Trophoblast cell (in vitro differentiated cells and primary cell): ENCODE data around the gene NKX1-2.

Experiments
- DNase-seq, 2 donors: peaks; one replicate each; pipeline ENCODE4 v3.0.0-alpha.2; 2016
- H2AFZ ChIP-seq: 2 replicates; pipeline ENCODE4 v1.6.1; 2013; ENCODE audit warnings: low read length, moderate library complexity, mild to moderate bottlenecking; ENCODE audit not compliant: insufficient read depth, poor library complexity
- H2AK5ac ChIP-seq: 2 replicates; pipeline ENCODE4 v1.6.1; 2013; ENCODE audit warnings: mild to moderate bottlenecking, low read length
- H2BK120ac ChIP-seq: 2 replicates; pipeline ENCODE4 v1.6.1; 2013; ENCODE audit warnings: low read length, mild to moderate bottlenecking, moderate library complexity; ENCODE audit not compliant: insufficient read depth, poor library complexity
- H2BK12ac ChIP-seq: 2 replicates; pipeline ENCODE4 v1.6.1; 2013; ENCODE audit warnings: mild to moderate bottlenecking, low read length, moderate library complexity
- H2BK5ac ChIP-seq: 2 replicates; pipeline ENCODE4 v1.6.1; 2013; ENCODE audit warnings: low read length, low read depth, moderate library complexity, mild to moderate bottlenecking; ENCODE audit not compliant: poor library complexity
- H3K14ac ChIP-seq: 2 replicates; pipeline ENCODE4 v1.6.1; 2013; ENCODE audit warnings: mild to moderate bottlenecking, low read length
- H3K18ac ChIP-seq: 2 replicates; pipeline ENCODE4 v1.6.1; 2013; ENCODE audit warnings: mild to moderate bottlenecking, low read length
- H3K23ac ChIP-seq: 2 replicates; pipeline ENCODE4 v1.6.1; 2013; ENCODE audit warnings: low read length
- H3K27ac ChIP-seq: 2 replicates; pipeline ENCODE4 v1.5.1; 2013; ENCODE audit warnings: low read depth, mild to moderate bottlenecking, inconsistent platforms, low read length, moderate library complexity
- H3K27me3 ChIP-seq: 2 replicates; pipeline ENCODE4 v1.6.1; 2013; ENCODE audit warnings: inconsistent platforms, mild to moderate bottlenecking, low read length, moderate library complexity; ENCODE audit not compliant: insufficient read depth
- H3K36me3 ChIP-seq, 2 experiments: 1 replicate in 1 of 2; 2 replicates in 1 of 2; pipeline ENCODE4 v1.6.1; 2013; ENCODE audit warnings: low read length in 2 of 2, mild to moderate bottlenecking in 2 of 2, moderate library complexity in 1 of 2; ENCODE audit not compliant: insufficient read depth in 2 of 2, control insufficient read depth in 1 of 2
- H3K4ac ChIP-seq: 2 replicates; pipeline ENCODE4 v1.6.1; 2013; ENCODE audit warnings: low read depth, mild to moderate bottlenecking, low read length, moderate library complexity
- H3K4me1 ChIP-seq, 2 experiments: 1 replicate in 1 of 2; 2 replicates in 1 of 2; pipeline ENCODE4 v1.6.1; 2013; ENCODE audit warnings: low read length in 2 of 2, mild to moderate bottlenecking in 2 of 2, moderate library complexity in 1 of 2; ENCODE audit not compliant: insufficient read depth in 2 of 2, control insufficient read depth in 1 of 2
- H3K4me2 ChIP-seq: 2 replicates; pipeline ENCODE4 v1.6.1; 2013; ENCODE audit warnings: inconsistent platforms, mild to moderate bottlenecking, low read length, moderate library complexity
- H3K4me3 ChIP-seq: 2 replicates; pipeline ENCODE4 v1.5.1; 2013; ENCODE audit warnings: mild to moderate bottlenecking, low read depth, low read length, inconsistent platforms
- H3K79me1 ChIP-seq: one replicate; pipeline ENCODE4 v1.6.1; 2013; ENCODE audit warnings: low read length
- H3K79me2 ChIP-seq: 2 replicates; pipeline ENCODE4 v1.6.1; 2013; ENCODE audit warnings: low read length, mild to moderate bottlenecking; ENCODE audit not compliant: control insufficient read depth, insufficient read depth, poor library complexity
- H3K9ac ChIP-seq: 2 replicates; pipeline ENCODE4 v1.6.1; 2013; ENCODE audit warnings: mild to moderate bottlenecking, low read length
- H3K9me3 ChIP-seq: 2 replicates; pipeline ENCODE4 v1.6.1; 2013; ENCODE audit warnings: low read depth, mild to moderate bottlenecking, control low read depth, inconsistent platforms, low read length; ENCODE audit not compliant: insufficient read depth
- H4K12ac ChIP-seq: 2 replicates; pipeline ENCODE4 v1.6.1; 2013; ENCODE audit warnings: low read depth, mild to moderate bottlenecking, low read length, moderate library complexity
- H4K8ac ChIP-seq: 2 replicates; pipeline ENCODE4 v1.6.1; 2013; ENCODE audit warnings: low read depth, mild to moderate bottlenecking, low read length, moderate library complexity
- H4K91ac ChIP-seq: one replicate; pipeline ENCODE4 v1.6.1; 2013; ENCODE audit warnings: low read depth, mild to moderate bottlenecking, low read length, moderate library complexity
- WGBS: extraction: QIAGEN DNeasy Blood & Tissue Kit; methylation state at CpG from one replicate; pipeline ENCODE4 v1.1.7; 2013; ENCODE audit warnings: missing lambda C conversion rate; ENCODE audit not compliant: insufficient read length, insufficient coverage; ENCODE audit errors: extremely low coverage; 5-methylcytosine and 5-hydroxymethylcytosine counted together

NKX1-2 gene

DNA sequence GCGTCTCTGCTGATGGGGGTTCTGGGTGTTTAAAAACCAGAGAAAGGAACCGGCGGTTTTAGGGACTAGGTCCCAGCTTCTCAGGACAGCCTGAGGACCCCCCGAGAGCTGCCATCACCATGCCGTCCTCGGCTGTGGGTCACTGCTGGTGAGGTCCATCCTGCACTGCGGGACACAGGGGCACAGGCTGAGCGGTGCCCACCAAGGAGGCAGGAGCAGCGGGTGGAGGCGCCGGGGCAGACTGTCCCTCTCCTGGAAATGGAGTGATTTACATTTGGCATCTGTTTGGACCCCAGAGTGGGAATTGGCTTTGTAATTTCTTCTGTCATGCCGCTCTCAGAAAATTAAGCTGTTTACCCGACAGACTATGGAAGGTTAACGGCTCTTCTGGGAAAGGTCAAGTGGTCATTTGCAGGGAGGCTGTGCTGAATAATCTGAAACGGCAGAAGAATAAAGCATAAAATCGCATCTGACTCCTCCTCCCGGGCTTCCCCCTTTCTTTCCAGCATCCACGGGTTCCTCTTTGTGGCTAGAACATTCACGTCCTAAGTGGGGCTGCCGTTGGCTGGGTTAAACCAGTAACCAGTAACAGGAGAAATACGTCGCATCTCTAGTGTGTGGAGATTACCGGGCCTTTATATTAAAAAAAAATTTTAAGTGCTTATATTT is 43.5 kb upstream of the NKX1-2 start:
- H4K12ac ChIP-seq, result no peak overlapping the region
- no peak overlapping the region for H3K4me2 ChIP-seq
- H3K14ac ChIP-seq, result no peak overlapping the region
- H3K27me3 ChIP-seq, result no peaks in the 10 kb centered on the region
- no peak overlapping the region for H4K8ac ChIP-seq
- H3K79me1 ChIP-seq, result no peaks in the 10 kb centered on the region
- WGBS, result no CpG with 5 or more reads among the region's 23 CpGs
- H3K9me3 ChIP-seq, result no peaks in the 10 kb centered on the region
- H2BK12ac ChIP-seq, result no peak overlapping the region
- H4K91ac ChIP-seq, result no peak overlapping the region
- no peak overlapping the region for H2BK5ac ChIP-seq
- H2AFZ ChIP-seq, result no peak overlapping the region
- no peak overlapping the region for H3K4me3 ChIP-seq
- peaks cover 0 to 6% of the 10 kb centered on the region in 2 experiments for H3K36me3 ChIP-seq
- H2BK120ac ChIP-seq, result no peak overlapping the region
- H3K4me1 ChIP-seq, result peaks cover 5% of the 10 kb centered on the region in 2 experiments
- peak in 1 of 2 donors; percentile 14 for DNase-seq
- no peak overlapping the region for H3K27ac ChIP-seq
- no peaks in the 10 kb centered on the region for H3K79me2 ChIP-seq
- no peak overlapping the region for H3K9ac ChIP-seq
- H3K23ac ChIP-seq, result no peak overlapping the region
- no peak overlapping the region for H2AK5ac ChIP-seq
- H3K18ac ChIP-seq, result no peak overlapping the region
- H3K4ac ChIP-seq, result no peak overlapping the region

DNA sequence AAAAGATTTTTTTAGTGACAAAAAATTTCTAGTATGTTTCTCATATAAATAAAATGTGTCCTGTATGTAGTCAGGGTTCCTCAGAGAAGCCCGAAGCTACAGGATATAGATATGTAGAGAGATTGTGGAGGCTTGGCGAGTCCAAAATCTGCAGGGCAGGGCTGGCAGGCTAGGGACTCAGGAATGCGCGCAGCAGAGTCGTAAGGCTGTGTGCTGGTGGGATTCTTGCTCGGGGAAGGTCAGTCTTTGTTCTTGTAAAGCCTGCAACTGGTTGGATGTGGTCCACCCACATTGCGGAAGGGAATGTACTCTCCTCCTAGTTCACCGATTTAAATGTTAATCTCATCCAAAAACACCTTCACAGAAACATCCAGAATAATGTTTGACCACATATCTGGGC is 42.4 kb upstream of the NKX1-2 start:
- H4K12ac ChIP-seq, result no peak overlapping the region
- H3K79me2 ChIP-seq, result no peaks in the 10 kb centered on the region
- no peak overlapping the region for H2BK12ac ChIP-seq
- DNase-seq, result no peak
- H2AK5ac ChIP-seq, result no peak overlapping the region
- H2AFZ ChIP-seq, result no peak overlapping the region
- H3K4me1 ChIP-seq, result peaks cover 5% of the 10 kb centered on the region in 2 experiments
- no peak overlapping the region for H4K91ac ChIP-seq
- no peak overlapping the region for H3K27ac ChIP-seq
- no peak overlapping the region for H3K18ac ChIP-seq
- H3K23ac ChIP-seq, result no peak overlapping the region
- H3K4me2 ChIP-seq, result no peak overlapping the region
- H3K27me3 ChIP-seq, result no peaks in the 10 kb centered on the region
- no peak overlapping the region for H3K14ac ChIP-seq
- no peak overlapping the region for H3K9ac ChIP-seq
- H3K9me3 ChIP-seq, result no peaks in the 10 kb centered on the region
- H2BK5ac ChIP-seq, result no peak overlapping the region
- no peak overlapping the region for H3K4me3 ChIP-seq
- H4K8ac ChIP-seq, result no peak overlapping the region
- no peak overlapping the region for H2BK120ac ChIP-seq
- no peaks in the 10 kb centered on the region for H3K79me1 ChIP-seq
- no CpG with 5 or more reads among the region's 8 CpGs for WGBS
- H3K36me3 ChIP-seq, result peaks cover 0 to 6% of the 10 kb centered on the region in 2 experiments
- no peak overlapping the region for H3K4ac ChIP-seq

DNA sequence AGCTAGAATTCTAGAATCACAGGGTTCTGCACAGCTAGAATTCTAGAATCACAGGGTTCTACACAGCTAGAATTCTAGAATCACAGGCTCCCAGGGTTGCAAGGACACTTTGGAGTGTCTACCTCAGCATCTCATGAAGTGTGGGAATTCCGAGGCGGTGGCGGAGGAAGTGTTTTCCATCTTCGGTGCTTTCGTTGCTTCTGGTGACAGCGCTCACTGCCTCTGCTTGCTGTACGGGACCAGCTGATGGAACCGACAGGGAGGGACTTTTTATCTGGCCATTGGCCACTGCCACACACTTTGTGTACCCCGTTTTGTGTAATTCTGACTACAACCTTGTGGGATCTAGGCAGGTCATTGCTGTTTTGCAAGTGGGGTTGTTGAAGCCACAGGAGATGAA is 41.3 kb upstream of the NKX1-2 start:
- no peaks in the 10 kb centered on the region for H3K79me2 ChIP-seq
- no peak overlapping the region for H3K9ac ChIP-seq
- no peak overlapping the region for H2BK12ac ChIP-seq
- no peak overlapping the region for H2BK120ac ChIP-seq
- no peak overlapping the region for H2BK5ac ChIP-seq
- no peak overlapping the region for H4K12ac ChIP-seq
- H3K4me3 ChIP-seq, result no peak overlapping the region
- H3K27me3 ChIP-seq, result no peaks in the 10 kb centered on the region
- H3K4me2 ChIP-seq, result no peak overlapping the region
- no peak for DNase-seq
- H3K36me3 ChIP-seq, result peaks cover 0 to 6% of the 10 kb centered on the region in 2 experiments
- no peak overlapping the region for H3K18ac ChIP-seq
- H3K27ac ChIP-seq, result no peak overlapping the region
- no peaks in the 10 kb centered on the region for H3K9me3 ChIP-seq
- H2AFZ ChIP-seq, result no peak overlapping the region
- WGBS, result no CpG with 5 or more reads among the region's 9 CpGs
- no peak overlapping the region for H3K14ac ChIP-seq
- H3K4ac ChIP-seq, result no peak overlapping the region
- H3K4me1 ChIP-seq, result peaks cover 3 to 4% of the 10 kb centered on the region in 2 experiments
- no peak overlapping the region for H4K8ac ChIP-seq
- H3K23ac ChIP-seq, result no peak overlapping the region
- H3K79me1 ChIP-seq, result no peaks in the 10 kb centered on the region
- no peak overlapping the region for H2AK5ac ChIP-seq
- no peak overlapping the region for H4K91ac ChIP-seq

DNA sequence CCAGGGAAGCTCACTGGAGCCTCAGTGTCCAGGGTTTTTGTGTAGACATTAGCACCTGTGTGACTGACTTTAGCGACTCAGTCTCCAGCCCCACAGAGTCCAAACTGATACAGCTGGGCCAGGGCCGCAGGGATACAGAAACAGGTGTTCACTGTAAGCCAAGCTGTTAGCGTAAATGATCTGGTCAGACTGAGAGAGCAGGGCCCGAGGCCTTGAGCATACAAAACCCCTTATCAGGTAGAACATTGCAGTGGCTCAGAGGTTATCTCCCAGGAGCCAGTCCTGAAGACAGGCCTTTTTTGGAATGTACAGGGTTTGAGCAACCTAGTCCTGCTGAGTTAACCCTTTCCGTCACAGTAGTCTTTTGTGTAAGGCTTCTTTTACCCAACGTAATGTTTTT is 36.8 kb upstream of the NKX1-2 start:
- no peak overlapping the region for H2AFZ ChIP-seq
- no CpG with 5 or more reads among the region's 6 CpGs for WGBS

More for the DNA sequence above, 36.8 kb upstream of the NKX1-2 start:
- Histone ChIP-seq H2BK12ac (no peak overlapping the region), H3K79me1 (no peaks in the 10 kb centered on the region), H3K4ac (no peak overlapping the region), H2AK5ac (no peak overlapping the region), H4K8ac (no peak overlapping the region), H3K27me3 (no peaks in the 10 kb centered on the region), H2BK5ac (no peak overlapping the region), H3K18ac (no peak overlapping the region), H2BK120ac (no peak overlapping the region), H3K4me2 (no peak overlapping the region), H3K23ac (no peak overlapping the region), H3K4me1 (peaks cover under 1 to 1% of the 10 kb centered on the region in 2 experiments), H3K9me3 (peaks cover 3% of the 10 kb centered on the region), H3K79me2 (no peaks in the 10 kb centered on the region), H4K91ac (no peak overlapping the region), H4K12ac (no peak overlapping the region), H3K4me3 (no peak overlapping the region), H3K27ac (no peak overlapping the region), H3K14ac (no peak overlapping the region), H3K9ac (no peak overlapping the region), H3K36me3 (peaks cover 0 to 4% of the 10 kb centered on the region in 2 experiments)
- DNase-seq, result peak; percentile 50 to 56
